Upper lobe of right lung (tissue), 1 donor: Measurements from ENCODE around the gene ARMC2. TPM values are rescaled to one million over a fixed set of nuclear protein-coding genes. Genes with fewer than 3 reads are reported as not detected.
A peak's percentile ranks its signal among the peaks of the same experiment; 100 is the strongest.

Source experiments
- ATAC-seq: fragments of 200-7000 bp; cut with Tn5 transposase; one replicate; pipeline ENCODE4 v1.9.1; 2020; ENCODE audit warnings: mild to moderate bottlenecking, moderate library complexity
- DNase-seq: peaks from one replicate; pipeline ENCODE4 v3.0.0-alpha.2; 2020
- H3K27ac ChIP-seq: fragments of 200-600 bp; one replicate; pipeline ENCODE4 v1.8.0; 2022
- H3K27me3 ChIP-seq: fragments of 200-600 bp; one replicate; pipeline ENCODE4 v1.8.0; 2022; ENCODE audit warnings: mild to moderate bottlenecking
- H3K36me3 ChIP-seq: fragments of 200-600 bp; one replicate; pipeline ENCODE4 v1.8.0; 2022
- H3K4me1 ChIP-seq: fragments of 200-600 bp; one replicate; pipeline ENCODE4 v1.8.0; 2022
- H3K4me3 ChIP-seq: fragments of 200-600 bp; one replicate; pipeline ENCODE4 v1.8.0; 2022; ENCODE audit warnings: mild to moderate bottlenecking
- H3K9me3 ChIP-seq: fragments of 200-600 bp; one replicate; pipeline ENCODE4 v1.8.0; 2022
- intact Hi-C: fragments of 100-400 bp; cut with DNase I; formaldehyde crosslinking; loops from one replicate; pipeline ENCODE4 v1.11.0; 2022
- total RNA-seq: library from RNA; stranded (reverse); fragmentation: NEBNext Ultra II Directional; extraction: Animal tissue kit (Norgen Biotek cat#: 25700); gene quantifications from one replicate; pipeline ENCODE4 v1.2.1, GENCODE V29; 2021
- TF ChIP-seq, protein P1 (sequence below): fragments of 200-600 bp; IDR thresholded peaks from one replicate; pipeline ENCODE4 v1.8.0; 2022; ENCODE audit warnings: antibody characterized with exemption
- donor health status: DM: no; HTN: yes; CAD: no; lungs with severe emphysema.

ARMC2 gene
- total RNA-seq, 1 donor from 2014 or later: 5.8 TPM

DNA sequence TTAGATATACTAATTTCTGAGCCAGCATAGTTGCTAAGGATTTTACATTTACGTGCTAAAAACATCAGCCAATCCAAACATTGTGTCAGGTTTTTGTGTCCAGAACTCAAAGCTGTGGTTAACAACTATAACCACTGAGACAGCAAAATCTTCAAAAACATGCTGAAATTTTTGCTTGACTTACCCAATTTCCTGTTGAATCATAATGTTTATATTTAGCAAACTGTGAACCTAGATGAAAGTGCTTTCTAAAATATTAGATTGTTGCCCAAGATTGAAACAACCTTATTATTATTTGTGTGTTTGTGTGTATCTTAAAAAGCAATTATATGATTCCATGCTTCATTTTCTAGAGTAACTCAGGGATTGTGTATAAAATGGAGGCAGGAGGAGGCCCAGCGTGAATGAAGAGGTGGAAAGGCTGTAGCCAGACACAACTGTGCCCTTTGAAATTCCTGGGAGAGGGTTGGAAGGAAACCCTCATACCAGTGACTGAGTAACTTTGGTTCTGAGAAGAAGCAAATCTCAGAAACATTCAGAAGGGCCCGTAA lies 48.0 kb downstream of the ARMC2 start:
- intact Hi-C loops: loop anchor here (5.0 kb wide), 1 partner anchor 354 kb away; no protein-coding TSS in a partner anchor
- H3K9me3 ChIP-seq: no peaks in the 10 kb centered on the region
- no peaks in the 10 kb centered on the region for H3K27me3 ChIP-seq
- DNase-seq (no peak), ATAC-seq (peak; percentile 58)
- no peak overlapping the region for H3K4me3 ChIP-seq
- peak overlapping the region; percentile 75 for H3K27ac ChIP-seq
- TF ChIP-seq, protein P1, sequence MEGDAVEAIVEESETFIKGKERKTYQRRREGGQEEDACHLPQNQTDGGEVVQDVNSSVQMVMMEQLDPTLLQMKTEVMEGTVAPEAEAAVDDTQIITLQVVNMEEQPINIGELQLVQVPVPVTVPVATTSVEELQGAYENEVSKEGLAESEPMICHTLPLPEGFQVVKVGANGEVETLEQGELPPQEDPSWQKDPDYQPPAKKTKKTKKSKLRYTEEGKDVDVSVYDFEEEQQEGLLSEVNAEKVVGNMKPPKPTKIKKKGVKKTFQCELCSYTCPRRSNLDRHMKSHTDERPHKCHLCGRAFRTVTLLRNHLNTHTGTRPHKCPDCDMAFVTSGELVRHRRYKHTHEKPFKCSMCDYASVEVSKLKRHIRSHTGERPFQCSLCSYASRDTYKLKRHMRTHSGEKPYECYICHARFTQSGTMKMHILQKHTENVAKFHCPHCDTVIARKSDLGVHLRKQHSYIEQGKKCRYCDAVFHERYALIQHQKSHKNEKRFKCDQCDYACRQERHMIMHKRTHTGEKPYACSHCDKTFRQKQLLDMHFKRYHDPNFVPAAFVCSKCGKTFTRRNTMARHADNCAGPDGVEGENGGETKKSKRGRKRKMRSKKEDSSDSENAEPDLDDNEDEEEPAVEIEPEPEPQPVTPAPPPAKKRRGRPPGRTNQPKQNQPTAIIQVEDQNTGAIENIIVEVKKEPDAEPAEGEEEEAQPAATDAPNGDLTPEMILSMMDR: no peak
- H3K4me1 ChIP-seq: peaks cover 21% of the 10 kb centered on the region
- H3K36me3 ChIP-seq: no peaks in the 10 kb centered on the region

- DNase-seq: no peak
- Histone ChIP-seq H3K36me3 (no peaks in the 10 kb centered on the region), H3K4me3 (no peak overlapping the region), H3K4me1 (peaks cover 30% of the 10 kb centered on the region), H3K9me3 (no peaks in the 10 kb centered on the region), H3K27me3 (no peaks in the 10 kb centered on the region), H3K27ac (no peak overlapping the region)
- TF ChIP-seq, protein P1: no peak
- peak; percentile 23 for ATAC-seq
- intact Hi-C loops: loop anchor here (5.0 kb wide), 1 partner anchor 355 kb away; no protein-coding TSS in a partner anchor
Observed at GRCh38 chr6:108897371-108897770, 49.1 kb downstream of the ARMC2 start.

DNA sequence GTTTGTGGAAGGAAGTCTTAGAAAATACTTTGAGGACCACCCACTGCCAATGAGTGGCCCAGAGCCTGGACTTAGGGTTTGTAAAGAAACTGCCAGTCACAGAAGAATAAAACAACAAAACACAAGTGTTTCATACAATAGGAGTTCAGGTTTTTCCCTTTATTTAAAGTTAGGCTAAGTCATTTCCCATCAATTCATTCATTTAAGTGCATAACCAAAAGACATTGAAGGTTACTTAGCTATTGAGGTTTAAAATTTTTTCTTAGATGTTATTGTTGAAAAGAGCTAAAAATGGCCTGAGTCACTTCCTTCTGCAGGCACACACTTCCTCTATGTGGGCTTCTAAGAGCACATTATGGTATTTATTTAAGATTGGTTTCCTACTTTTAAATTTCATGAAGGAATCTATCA lies 54.2 kb downstream of the ARMC2 start:
- TF ChIP-seq, protein P1: no peak
- DNase-seq: no peak
- ATAC-seq: no peak
- peak overlapping the region; percentile 43 for H3K27ac ChIP-seq
- peaks cover 18% of the 10 kb centered on the region for H3K4me1 ChIP-seq
- no peaks in the 10 kb centered on the region for H3K36me3 ChIP-seq
- no peaks in the 10 kb centered on the region for H3K9me3 ChIP-seq
- intact Hi-C loops: no loop called here
- no peak overlapping the region for H3K4me3 ChIP-seq
- no peaks in the 10 kb centered on the region for H3K27me3 ChIP-seq

- Histone ChIP-seq H3K9me3 (no peaks in the 10 kb centered on the region), H3K4me1 (peaks cover 18% of the 10 kb centered on the region), H3K4me3 (no peak overlapping the region), H3K27ac (no peak overlapping the region), H3K27me3 (no peaks in the 10 kb centered on the region), H3K36me3 (no peaks in the 10 kb centered on the region)
- intact Hi-C loops: no loop called here
- TF ChIP-seq, protein P1: no peak
- ATAC-seq: peak; percentile 36
- DNase-seq: no peak
Observed at GRCh38 chr6:108903796-108904195, 55.6 kb downstream of the ARMC2 start.

GRCh38 chr6:108904741-108905140 lies 56.5 kb downstream of the ARMC2 start:
- intact Hi-C loops: no loop called here
- no peak for DNase-seq

More at GRCh38 chr6:108904741-108905140, 56.5 kb downstream of the ARMC2 start:
- TF ChIP-seq, protein P1: no peak
- H3K27me3 ChIP-seq: no peaks in the 10 kb centered on the region
- ATAC-seq: no peak
- H3K4me1 ChIP-seq: peaks cover 18% of the 10 kb centered on the region
- no peaks in the 10 kb centered on the region for H3K36me3 ChIP-seq
- no peak overlapping the region for H3K4me3 ChIP-seq
- no peak overlapping the region for H3K27ac ChIP-seq
- no peaks in the 10 kb centered on the region for H3K9me3 ChIP-seq
